ENCODE measurements around the gene GYS2.

GYS2 gene

GRCh38 chr12:21602774-21603173 lies 1.9 kb downstream of the GYS2 start:
- ATAC-seq = no peak
- TF ChIP-seq ZC3H10 (CRISPR knock-in tag; IDR thresholded peaks at IDR 0.05) = no peak
- TF ChIP-seq ZNF8 (CRISPR knock-in tag; IDR thresholded peaks at IDR 0.05) = no peak
- no peak for TF ChIP-seq OSR1 (CRISPR knock-in tag; IDR thresholded peaks at IDR 0.05)
- no peak for TF ChIP-seq GLIS3 (CRISPR knock-in tag; IDR thresholded peaks at IDR 0.05)
- no peak for TF ChIP-seq RARB (CRISPR knock-in tag; IDR thresholded peaks at IDR 0.05)
- TF ChIP-seq, protein P1, sequence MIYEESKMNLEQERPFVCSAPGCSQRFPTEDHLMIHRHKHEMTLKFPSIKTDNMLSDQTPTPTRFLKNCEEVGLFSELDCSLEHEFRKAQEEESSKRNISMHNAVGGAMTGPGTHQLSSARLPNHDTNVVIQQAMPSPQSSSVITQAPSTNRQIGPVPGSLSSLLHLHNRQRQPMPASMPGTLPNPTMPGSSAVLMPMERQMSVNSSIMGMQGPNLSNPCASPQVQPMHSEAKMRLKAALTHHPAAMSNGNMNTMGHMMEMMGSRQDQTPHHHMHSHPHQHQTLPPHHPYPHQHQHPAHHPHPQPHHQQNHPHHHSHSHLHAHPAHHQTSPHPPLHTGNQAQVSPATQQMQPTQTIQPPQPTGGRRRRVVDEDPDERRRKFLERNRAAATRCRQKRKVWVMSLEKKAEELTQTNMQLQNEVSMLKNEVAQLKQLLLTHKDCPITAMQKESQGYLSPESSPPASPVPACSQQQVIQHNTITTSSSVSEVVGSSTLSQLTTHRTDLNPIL (CRISPR knock-in tag; IDR thresholded peaks at IDR 0.05; ENCODE audit: low read depth) = no peak
- no peak for TF ChIP-seq PPARA (CRISPR knock-in tag; IDR thresholded peaks at IDR 0.05; ENCODE audit: borderline replicate concordance)
- no peak for TF ChIP-seq ZNF70 (CRISPR knock-in tag; IDR thresholded peaks at IDR 0.05)
- TF ChIP-seq ESRRG (CRISPR knock-in tag; IDR thresholded peaks at IDR 0.05) = no peak
- no peak for TF ChIP-seq TCF4 (CRISPR knock-in tag; IDR thresholded peaks at IDR 0.05; ENCODE audit: borderline replicate concordance)
- TF ChIP-seq CSRNP3 (CRISPR knock-in tag; IDR thresholded peaks at IDR 0.05) = no peak
- no peak for TF ChIP-seq ZFP3 (CRISPR knock-in tag; IDR thresholded peaks at IDR 0.05)
- TF ChIP-seq ISL1 (CRISPR knock-in tag; IDR thresholded peaks at IDR 0.05) = no peak
- TF ChIP-seq ARNTL (CRISPR knock-in tag; IDR thresholded peaks at IDR 0.05; ENCODE audit: borderline replicate concordance, low read depth) = no peak
- no peak for TF ChIP-seq ZNF565 (CRISPR knock-in tag; conservative IDR thresholded peaks at IDR 0.05; ENCODE audit: low read depth)
- no peak for TF ChIP-seq CSDC2 (CRISPR knock-in tag; IDR thresholded peaks at IDR 0.05)
- no peak for TF ChIP-seq SNAI2 (CRISPR knock-in tag; IDR thresholded peaks at IDR 0.05)
- no peak for TF ChIP-seq BACH2 (CRISPR knock-in tag; IDR thresholded peaks at IDR 0.05; ENCODE audit: borderline replicate concordance)
- no peak for TF ChIP-seq ZFP30 (CRISPR knock-in tag; IDR thresholded peaks at IDR 0.05)
- no peak for TF ChIP-seq PATZ1 (CRISPR knock-in tag; IDR thresholded peaks at IDR 0.05; ENCODE audit: borderline replicate concordance)

DNA sequence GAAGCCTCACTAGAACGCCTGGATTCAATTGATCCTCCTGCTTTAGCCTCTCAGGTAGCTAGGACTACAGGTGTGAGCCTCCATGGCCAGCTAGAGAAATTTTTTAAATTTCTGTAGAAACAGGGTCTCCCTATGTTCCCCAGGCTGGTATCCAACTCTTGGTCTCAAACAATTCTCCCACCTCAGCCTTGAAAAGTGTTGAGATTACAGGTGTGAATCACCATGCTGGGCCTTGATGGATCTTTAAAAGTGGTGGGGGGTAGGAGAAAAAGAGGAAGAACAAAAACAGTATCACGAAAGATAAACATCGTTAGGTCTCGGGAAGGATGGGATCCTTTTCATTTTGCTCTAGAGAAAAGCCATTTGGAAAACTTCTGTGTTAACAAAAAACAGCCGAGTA lies 4.5 kb downstream of the GYS2 start:
- TF ChIP-seq OSR1 (CRISPR knock-in tag; IDR thresholded peaks at IDR 0.05) (no peak), GLIS3 (CRISPR knock-in tag; IDR thresholded peaks at IDR 0.05) (no peak), PATZ1 (CRISPR knock-in tag; IDR thresholded peaks at IDR 0.05; ENCODE audit: borderline replicate concordance) (no peak), POU6F1 (CRISPR knock-in tag; IDR thresholded peaks at IDR 0.05; ENCODE audit: borderline replicate concordance, low read depth) (no peak), ZFP3 (CRISPR knock-in tag; IDR thresholded peaks at IDR 0.05) (no peak), ZC3H10 (CRISPR knock-in tag; IDR thresholded peaks at IDR 0.05) (no peak), ESRRG (CRISPR knock-in tag; IDR thresholded peaks at IDR 0.05) (no peak), ZNF8 (CRISPR knock-in tag; IDR thresholded peaks at IDR 0.05) (no peak), CSDC2 (CRISPR knock-in tag; IDR thresholded peaks at IDR 0.05) (no peak), ISL1 (CRISPR knock-in tag; IDR thresholded peaks at IDR 0.05) (no peak)
- TF ChIP-seq, protein P2, sequence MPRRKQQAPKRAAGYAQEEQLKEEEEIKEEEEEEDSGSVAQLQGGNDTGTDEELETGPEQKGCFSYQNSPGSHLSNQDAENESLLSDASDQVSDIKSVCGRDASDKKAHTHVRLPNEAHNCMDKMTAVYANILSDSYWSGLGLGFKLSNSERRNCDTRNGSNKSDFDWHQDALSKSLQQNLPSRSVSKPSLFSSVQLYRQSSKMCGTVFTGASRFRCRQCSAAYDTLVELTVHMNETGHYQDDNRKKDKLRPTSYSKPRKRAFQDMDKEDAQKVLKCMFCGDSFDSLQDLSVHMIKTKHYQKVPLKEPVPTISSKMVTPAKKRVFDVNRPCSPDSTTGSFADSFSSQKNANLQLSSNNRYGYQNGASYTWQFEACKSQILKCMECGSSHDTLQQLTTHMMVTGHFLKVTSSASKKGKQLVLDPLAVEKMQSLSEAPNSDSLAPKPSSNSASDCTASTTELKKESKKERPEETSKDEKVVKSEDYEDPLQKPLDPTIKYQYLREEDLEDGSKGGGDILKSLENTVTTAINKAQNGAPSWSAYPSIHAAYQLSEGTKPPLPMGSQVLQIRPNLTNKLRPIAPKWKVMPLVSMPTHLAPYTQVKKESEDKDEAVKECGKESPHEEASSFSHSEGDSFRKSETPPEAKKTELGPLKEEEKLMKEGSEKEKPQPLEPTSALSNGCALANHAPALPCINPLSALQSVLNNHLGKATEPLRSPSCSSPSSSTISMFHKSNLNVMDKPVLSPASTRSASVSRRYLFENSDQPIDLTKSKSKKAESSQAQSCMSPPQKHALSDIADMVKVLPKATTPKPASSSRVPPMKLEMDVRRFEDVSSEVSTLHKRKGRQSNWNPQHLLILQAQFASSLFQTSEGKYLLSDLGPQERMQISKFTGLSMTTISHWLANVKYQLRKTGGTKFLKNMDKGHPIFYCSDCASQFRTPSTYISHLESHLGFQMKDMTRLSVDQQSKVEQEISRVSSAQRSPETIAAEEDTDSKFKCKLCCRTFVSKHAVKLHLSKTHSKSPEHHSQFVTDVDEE (CRISPR knock-in tag; IDR thresholded peaks at IDR 0.05) = no peak
- ATAC-seq = no peak

Data from SK-N-SH treated with all-trans-retinoic acid at 6 μM for 48 hours (cell line).